Stimulated activated CD4-positive, alpha-beta T cell treated with anti-CD3 and anti-CD28 coated beads, Interleukin-15, amount 100 ng/mL, for 24 hours (primary cell): ENCODE measurements around the gene CD58.
"Not testable (repeated sequence)": the region's sequence is repeated elsewhere in the genome, so short reads cannot be mapped to it uniquely, and the experiment has no call there.

Source experiments
- DNase-seq: peaks from one replicate; pipeline ENCODE4 v3.0.0-alpha.2; 2020

CD58 gene

GRCh38 chr1:116591951-116592605 is 21.3 kb upstream of the CD58 start:
- not testable (repeated sequence) for DNase-seq

DNA sequence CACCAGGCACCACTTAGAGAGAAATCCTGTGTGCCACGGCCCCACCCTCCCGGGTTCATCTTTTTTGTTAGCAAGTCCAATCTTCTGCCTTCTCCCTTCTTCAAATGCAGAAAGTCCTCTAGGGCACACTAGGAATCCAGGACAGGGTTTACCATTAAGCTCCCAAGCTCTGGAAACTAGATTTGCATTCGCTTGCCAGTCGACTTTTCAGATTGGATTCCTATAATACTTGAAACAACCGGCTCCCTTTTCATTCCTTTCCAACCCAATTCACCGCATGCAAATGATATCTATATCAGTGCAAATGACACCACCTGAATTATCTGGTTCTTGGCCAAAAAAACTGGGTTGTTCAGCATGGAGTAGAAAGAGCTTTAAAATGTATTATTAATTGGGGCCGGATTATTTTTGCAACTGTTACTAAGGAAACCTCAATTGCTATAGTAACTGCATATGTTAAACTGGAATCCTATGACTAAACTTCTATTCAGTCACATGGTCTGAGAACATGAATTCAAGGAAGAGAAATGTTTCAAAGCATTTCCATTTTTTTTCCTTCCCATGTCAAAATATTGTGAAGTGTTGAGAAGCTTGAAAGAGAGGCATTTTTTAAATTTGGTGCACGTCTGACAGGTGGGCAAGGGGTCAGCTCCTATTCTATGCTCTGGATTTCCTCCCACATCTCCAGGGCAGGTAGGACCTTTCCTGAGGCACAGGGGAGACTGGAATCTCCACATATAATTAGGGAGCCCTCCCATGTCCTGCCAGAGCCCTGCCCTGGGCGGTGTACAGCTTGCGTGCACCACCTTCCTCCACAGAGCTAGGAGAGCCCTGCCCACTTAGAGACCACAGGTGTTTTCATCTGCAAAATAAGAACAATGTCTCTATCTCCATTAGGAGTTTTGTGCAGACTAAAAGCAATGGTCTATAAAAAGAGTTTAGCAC is 20.5 kb upstream of the CD58 start:
- not testable (repeated sequence) for DNase-seq

DNA sequence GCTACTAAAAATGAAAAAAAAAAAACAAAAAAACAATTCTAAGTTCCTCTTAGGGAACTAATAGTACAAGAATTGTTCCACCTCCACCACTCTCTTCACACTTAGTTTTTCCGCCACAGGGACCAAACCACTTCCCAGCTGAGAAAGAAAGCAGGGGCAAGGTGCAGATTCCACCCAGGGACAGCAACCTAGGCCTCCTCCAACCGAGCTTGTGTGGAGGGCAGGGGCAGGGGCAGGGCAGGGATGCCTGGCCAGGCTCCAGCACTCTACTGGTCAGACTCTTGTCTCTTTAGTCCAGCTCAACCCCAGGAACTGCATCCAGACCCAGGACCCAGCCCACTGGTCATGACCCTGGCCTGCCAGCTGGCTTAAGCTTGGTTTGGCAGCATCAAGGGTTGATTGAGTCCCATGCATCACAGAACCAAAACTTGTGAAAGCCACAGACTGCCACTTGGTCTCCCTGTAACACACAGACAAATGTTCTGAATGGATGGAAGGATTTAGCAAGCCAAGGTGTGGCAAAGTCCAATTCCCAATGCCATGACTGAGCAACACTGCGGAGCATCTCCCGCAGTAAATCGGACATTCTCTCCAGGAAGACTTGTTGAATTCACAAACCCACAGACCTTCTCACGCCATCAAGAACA is 19.7 kb upstream of the CD58 start:
- not testable (repeated sequence) for DNase-seq

DNA sequence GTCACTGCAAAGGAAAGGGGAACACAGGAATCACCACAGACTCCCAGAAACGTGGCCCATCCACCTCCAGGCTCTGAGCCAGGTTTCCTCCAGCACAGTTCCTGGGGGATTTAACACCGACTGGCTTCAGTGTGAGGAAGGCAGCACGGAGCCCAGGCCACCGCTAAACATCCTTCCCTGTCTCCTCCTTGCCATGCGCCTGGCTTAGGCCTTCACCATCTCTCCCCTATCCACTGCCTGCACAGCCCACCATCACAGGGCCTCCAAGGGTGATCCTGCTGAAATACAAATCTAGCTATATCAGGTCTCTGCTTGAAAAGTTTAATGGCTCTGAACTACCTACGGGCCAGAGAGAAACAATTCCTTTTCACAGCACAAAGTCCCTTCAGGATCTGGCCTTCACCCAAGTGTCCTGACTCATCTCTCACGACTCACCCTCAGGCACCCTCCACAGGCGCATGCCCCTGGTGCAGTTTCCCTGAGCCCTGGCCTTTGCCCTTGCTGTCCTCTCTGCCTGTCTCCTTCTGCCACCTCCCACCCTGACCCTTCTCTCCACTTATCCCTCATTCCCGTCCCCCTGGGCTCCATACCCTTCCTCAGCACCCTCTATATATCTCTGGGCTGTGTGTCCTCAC is 18.4 kb upstream of the CD58 start:
- DNase-seq: peak; percentile 22

DNA sequence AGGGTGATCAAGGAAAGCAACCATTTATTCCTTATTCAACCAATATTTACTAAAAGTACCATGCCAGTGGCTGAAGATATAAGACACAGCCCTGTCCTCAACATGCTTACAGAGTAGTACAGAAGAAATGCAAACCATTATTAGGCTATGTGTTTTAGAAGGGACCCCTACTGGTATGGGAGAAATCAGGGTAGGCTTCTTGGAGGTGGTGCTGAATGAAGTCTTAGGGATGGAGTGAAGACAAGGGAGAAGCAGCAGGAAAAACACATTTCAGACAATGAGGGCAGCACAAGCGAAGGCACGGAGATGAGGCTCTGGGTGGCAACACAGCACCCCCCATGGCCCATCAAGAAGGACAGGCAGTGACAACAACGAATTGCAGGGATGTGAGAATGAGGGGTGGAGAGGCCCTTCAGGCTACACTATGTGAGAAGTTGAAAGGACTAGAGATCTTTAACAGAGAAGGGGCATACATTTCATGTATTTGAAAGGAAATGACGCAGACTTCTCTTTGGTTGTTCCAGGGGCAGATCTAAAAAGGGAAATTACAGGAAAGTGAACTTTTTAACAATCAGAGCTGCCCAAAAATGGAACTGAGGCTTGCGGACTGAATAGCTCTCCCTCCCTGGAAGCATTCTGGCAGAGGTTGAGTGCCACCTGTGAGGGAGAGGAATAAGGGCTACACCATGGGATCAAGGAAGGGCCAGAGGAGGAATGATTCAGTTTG is 16.8 kb upstream of the CD58 start:
- DNase-seq: no peak

DNA sequence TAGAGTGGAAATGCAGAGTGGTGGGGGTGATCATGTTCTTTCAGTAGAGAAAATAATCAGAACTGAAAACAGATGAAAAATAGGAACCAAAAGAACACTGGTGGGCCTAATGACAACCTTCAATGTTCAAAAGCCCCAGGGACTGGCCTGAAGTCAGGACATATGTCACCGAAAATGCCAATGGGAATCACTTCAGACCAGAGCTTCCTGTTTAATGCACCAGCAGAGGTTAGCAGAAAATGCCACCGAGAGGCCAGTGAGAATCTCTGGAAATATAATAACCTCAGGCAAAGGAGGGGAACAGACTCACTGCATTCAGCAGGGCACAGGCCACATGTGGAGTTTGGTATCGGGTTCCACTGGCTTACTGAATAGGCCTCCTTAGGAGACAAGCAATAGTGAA is 15.9 kb upstream of the CD58 start:
- DNase-seq: no peak

- no peak for DNase-seq
Measured at GRCh38 chr1:116585886-116586285, 15.1 kb upstream of the CD58 start.

- no peak for DNase-seq
Measured at GRCh38 chr1:116581323-116581885, 10.6 kb upstream of the CD58 start.

DNA sequence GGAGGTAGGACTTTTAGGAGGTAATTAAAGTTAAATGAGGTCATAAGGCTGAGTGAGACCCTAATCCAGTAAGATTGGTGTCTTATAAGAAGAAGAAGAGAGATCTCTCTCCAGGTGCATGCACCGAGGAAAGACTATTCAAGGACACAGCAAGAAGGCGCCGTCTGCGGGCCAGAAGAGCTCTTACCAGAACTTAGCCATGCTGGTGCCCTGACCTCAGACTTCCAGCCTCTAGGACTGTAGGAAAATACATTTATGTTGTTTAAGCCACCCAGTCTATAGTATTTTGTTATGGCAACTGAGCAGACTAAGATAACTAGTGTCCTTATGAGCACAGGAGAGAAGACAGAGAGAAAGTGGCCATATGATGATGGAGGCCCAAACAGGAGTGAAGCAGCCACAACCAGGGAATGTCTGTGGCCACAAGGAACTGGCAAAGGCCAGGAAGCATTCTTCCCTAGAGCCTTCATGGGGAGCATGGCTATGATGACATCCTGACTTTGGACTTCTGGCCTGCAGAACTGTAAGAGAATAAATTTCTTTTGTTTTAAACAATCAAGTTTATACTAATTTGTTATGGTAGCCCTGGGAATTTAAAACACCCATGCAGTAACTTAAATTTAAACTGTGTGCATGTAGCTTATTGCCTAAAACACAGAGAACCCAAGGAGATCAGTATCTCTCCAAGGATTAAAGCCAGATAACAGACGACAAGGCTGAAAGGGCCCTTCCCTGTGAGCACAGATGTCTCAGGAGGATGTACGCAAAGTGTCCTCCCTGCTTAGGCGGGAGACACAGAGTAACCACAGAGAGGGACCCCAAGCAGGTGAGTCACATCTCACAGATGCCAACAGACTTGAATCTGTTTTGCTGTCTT is 9.9 kb upstream of the CD58 start:
- no peak for DNase-seq

GRCh38 chr1:116579259-116579875 is 8.5 kb upstream of the CD58 start:
- DNase-seq: no peak

DNA sequence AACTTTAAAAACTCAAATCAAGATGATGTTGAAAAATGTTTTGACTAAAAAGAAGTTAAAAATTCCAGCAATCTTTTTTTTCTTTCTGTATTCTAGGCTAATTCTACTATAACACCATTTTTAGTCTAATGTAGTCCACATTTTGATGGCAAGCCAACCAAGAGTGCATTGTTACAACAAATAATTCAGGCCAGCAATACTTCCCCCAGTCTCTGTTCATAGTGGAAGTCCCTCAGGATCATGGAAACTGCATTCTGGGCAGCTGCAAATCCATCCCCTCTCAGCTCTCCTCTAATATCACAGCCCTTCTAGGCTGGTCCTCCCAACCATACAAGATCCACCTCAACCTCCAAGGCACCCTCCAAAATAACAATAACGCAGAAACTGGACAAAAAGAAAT is 7.8 kb upstream of the CD58 start:
- no peak for DNase-seq

DNA sequence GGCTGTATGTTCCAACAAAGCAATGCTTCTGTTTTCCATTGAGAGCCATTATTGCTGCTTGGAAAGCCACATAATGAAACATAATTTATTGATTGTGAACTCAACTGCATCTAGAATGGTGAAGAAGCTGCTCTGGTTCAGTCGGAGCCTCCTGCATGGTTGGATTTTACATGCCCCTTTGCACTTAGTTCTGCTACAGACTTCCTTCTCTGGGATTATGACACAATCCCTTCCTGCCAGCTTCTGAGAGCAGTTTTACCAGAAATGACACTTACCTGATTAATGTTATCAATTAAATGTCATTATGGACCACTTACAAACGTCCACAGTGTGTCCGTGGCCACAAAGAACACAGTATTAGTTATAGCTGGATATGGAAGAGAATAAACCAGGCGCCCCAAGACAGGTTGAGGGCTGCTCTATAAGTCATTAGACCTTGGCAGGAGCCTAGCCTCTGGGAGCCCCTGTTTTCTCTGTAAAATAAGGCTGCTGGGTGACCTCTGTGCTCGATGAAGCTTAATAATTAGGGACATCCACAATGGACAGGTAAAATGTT is 7.0 kb upstream of the CD58 start:
- DNase-seq: no peak

DNA sequence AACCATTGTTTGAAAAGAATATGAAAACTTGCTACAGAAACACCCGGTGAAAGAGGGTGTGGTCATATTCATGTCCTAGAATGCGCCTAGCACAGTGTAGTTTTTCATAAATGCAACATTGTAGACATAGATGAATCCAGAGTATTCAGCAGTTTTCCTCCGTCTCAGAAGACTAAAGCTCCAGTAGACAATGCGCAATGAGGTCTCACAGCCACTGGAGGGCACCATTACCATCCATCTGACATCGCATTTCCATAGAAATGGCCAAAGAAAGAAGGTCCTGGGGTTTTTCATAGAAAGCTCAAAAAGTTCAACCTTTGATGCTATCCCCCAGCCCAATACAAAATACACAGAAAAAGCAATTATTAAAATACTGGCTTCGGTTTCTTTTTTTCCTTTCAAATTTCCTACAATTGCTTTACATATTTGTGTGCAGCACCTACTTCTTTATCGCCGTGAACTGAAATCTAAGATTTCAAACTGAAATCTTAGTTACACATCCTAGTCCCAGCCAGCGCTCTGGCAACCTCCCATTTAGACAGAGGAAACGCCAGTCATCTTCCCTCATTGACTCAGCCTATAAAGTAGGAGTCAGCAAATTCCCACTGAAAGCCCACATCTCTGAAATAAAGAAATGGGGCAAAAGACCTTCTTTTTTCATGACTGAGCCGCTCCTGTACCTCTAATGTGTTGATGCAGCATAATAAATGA is 3.9 kb upstream of the CD58 start:
- DNase-seq: peak; percentile 69

DNA sequence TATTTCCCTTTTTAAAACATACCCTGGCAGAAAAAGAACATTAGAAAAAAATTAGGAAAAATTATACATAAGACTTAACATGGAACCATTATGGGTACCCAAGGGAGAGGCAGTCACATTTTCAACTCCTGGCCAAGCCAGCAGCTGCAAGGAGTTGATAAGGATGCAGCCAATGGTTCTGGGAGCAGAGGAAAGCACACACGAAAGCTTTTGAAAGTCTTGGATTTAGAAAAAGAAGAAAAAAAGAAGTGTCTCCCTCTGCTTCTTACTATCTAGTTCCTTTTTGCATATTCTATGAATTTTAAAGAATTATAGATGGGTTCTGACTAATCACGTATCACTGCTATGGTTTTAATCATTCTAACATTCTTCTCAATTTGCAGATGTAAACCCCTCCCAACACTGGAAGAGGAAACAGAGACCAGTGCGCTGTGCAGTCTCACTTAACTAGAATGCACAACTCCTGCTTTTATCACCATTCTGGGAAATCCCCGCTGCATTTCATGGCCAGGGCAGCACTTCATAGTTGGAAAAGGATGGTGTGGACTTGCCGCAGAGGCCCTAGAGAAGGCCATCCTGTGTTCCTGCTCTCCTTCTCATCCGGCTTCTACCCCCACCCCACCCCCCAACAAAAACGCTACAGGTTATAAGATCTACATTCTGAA is 2.7 kb upstream of the CD58 start:
- no peak for DNase-seq

DNA sequence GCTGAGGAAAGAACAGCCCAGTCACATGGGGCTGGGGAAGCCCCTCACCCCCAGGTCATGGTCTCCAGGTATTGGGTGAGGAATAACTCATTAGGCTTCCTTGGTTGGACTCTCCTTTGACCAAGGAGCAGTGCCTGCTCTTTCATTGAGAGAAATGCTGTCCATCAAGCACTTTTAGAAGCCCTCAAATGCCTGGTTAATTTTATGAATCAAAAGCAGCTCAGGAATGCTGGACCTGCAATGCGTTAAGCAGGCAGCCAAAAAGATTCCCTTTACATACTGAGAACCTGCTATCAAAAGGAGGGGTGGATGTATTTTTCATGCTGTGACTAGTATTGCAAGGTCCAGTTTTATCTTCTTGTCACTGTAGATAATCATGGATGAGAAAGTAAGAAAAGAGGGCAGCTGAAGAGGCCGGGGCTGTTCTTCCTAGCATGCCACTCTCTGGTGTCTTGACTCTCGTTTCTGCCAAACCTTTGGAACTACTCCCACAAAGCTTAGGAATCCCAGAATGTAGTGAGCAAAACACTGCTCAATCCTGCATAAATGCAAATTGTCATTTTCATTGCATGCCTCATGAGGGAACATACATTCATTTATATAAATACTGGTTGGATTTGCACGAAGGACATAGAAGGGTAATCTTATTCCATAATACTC is 2.1 kb upstream of the CD58 start:
- no peak for DNase-seq

DNA sequence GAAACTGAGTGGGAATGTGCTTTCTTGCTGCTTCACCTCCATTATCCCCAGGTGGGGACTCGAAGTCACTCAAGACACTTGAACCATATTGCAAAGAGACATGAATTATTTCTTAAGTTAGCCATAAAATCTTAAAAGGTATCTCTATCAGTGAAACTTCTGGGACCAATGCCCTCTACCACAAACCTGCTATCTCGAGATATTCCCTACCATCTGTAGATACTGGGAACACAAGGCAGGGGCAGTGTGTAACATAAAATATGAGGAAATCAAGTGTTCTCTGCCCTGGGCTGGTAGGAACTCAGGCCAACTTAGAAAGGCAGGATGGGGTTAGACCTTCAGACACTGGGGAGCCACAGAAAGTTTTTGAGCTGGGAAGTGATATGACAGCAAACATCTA is 1.3 kb upstream of the CD58 start:
- no peak for DNase-seq

DNA sequence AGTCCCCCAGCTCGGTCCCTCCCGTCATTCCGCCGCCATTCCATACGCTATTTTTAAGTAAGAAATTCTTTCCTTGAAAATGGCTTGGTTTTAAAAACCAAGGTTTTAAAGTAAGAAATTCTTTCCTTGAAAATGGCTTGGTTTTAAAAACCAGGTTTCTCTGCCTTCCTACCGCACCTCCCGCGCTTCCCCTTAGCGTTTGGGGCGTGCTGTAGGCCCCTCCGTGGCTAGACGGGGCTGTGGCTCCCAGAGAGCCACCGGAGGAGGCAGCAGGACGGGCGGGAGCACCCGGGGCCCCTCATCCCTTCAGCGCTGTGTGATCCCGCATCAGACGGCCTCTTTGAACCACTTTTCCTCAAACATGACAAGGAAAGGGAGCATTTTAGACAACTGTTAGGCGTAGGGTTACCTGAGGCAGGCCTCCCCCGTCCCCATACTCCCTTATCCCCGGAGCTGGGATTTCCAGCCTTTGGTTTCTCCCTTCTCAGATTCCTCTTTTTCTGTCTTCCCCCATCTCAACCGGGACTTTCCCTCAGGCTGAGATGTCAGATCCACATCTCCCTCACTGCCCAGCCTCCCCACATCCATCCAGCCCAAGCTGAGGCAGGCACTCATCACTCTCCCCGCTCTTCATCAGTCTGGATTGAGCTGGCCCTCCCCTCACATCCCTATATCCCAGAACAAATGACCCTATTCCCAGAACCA is 541 bp upstream of the CD58 start:
- DNase-seq: no peak
